Loucy (cell line): ENCODE data around the gene TBX10.

Experiments
- CTCF ChIP-seq: fragments of 200-600 bp; sonication (generic); conservative IDR thresholded peaks from 2 replicates; pipeline ENCODE4 v1.5.1; 2014; ENCODE audit warnings: mild to moderate bottlenecking, antibody characterized with exemption, low read length
- EZH2phosphoT487 ChIP-seq: fragments of 200-600 bp; IDR thresholded peaks from 2 replicates; pipeline ENCODE4 v1.6.1; 2018; ENCODE audit warnings: antibody characterized with exemption, mild to moderate bottlenecking, moderate library complexity, borderline replicate concordance

- no peak for TF ChIP-seq CTCF
- TF ChIP-seq EZH2phosphoT487, result no peak
Measured at GRCh38 chr11:67611704-67612587, 27.6 kb downstream of the TBX10 start.
